Activated naive CD8-positive, alpha-beta T cell treated with anti-CD3 and anti-CD28 coated beads, Interleukin-2, amount 50 U/mL, for 24 hours (primary cell): Measurements from ENCODE around the gene PIP5KL1.
"Not testable (repeated sequence)": the region's sequence is repeated elsewhere in the genome, so short reads cannot be mapped to it uniquely, and the experiment has no call there.

Experiments
- ATAC-seq: fragments of 150-1000 bp; cut with Tn5 transposase; one replicate; pipeline ENCODE4 v1.10.0; 2021
- DNase-seq: peaks from one replicate; pipeline ENCODE4 v3.0.0; 2021
- H3K27ac Mint-ChIP-seq: one replicate; pipeline ENCODE4 v1.8.0; 2021; ENCODE audit warnings: mild to moderate bottlenecking, mixed read lengths
- H3K27me3 Mint-ChIP-seq: one replicate; pipeline ENCODE4 v1.8.0; 2021; ENCODE audit warnings: mixed read lengths
- H3K36me3 Mint-ChIP-seq: one replicate; pipeline ENCODE4 v1.8.0; 2021; ENCODE audit warnings: low read depth, mixed read lengths
- H3K4me1 Mint-ChIP-seq: one replicate; pipeline ENCODE4 v1.8.0; 2021; ENCODE audit warnings: mixed read lengths
- H3K4me3 Mint-ChIP-seq: one replicate; pipeline ENCODE4 v1.8.0; 2021; ENCODE audit warnings: mild to moderate bottlenecking, moderate library complexity, mixed read lengths
- H3K9me3 Mint-ChIP-seq: one replicate; pipeline ENCODE4 v1.8.0; 2021; ENCODE audit warnings: mixed read lengths

PIP5KL1 gene

DNA sequence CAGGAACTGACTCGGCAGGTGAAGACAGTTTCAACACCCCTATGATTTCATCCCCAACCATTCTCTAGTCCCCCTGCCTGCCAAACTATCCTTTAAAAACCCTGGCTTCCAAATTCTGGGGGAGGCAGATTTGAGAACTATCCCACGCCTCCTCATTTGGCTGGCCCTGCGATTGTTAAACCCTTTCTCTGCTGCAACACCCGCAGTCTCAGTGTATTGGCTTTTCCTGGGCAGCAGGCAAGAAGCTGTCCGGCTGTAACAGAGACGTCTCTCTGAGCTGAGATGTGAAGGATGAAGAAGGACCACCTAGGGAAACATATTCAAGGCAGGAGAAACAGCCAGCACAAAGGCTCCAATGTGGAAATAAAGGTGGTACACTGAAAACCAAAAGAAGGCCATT lies 37.7 kb downstream of the PIP5KL1 start:
- Mint-ChIP-seq H3K27ac (no peak overlapping the region), H3K36me3 (peaks cover 67% of the 10 kb centered on the region), H3K4me3 (no peak overlapping the region), H3K9me3 (peaks cover 4% of the 10 kb centered on the region), H3K27me3 (no peaks in the 10 kb centered on the region), H3K4me1 (peaks cover 10% of the 10 kb centered on the region)
- no peak for ATAC-seq
- no peak for DNase-seq

- Mint-ChIP-seq H3K27ac (no peak overlapping the region), H3K36me3 (peaks cover 61% of the 10 kb centered on the region), H3K4me1 (peaks cover 9% of the 10 kb centered on the region), H3K4me3 (no peak overlapping the region), H3K27me3 (no peaks in the 10 kb centered on the region), H3K9me3 (peaks cover 4% of the 10 kb centered on the region)
- ATAC-seq (no peak), DNase-seq (no peak)
Measured at GRCh38 chr9:127890053-127890452, 40.5 kb downstream of the PIP5KL1 start.

DNA sequence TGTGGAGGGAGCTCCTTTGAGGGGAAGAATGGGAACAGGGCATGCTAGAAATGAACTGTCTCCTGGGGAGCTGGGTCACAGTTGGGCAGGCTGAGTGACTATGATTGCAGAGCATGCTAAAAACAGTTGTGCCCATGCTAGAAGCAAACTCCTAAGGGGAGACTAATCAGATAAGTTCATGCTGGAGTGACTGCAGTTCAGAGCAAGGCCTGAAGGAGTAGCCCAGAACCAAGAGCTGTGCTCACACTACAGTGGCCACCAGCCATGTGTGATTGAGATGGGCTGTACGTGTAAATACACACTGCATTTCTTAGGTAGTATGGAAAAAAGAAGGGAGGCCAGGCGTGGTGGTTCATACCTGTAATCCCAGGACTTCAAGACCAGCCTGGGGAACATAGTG lies 42.8 kb downstream of the PIP5KL1 start:
- ATAC-seq (no peak), DNase-seq (no peak)
- H3K9me3 Mint-ChIP-seq = no peaks in the 10 kb centered on the region
- H3K27ac Mint-ChIP-seq = no peak overlapping the region
- peaks cover 48% of the 10 kb centered on the region for H3K36me3 Mint-ChIP-seq
- peaks cover 4% of the 10 kb centered on the region for H3K4me1 Mint-ChIP-seq
- no peak overlapping the region for H3K4me3 Mint-ChIP-seq
- no peaks in the 10 kb centered on the region for H3K27me3 Mint-ChIP-seq

DNA sequence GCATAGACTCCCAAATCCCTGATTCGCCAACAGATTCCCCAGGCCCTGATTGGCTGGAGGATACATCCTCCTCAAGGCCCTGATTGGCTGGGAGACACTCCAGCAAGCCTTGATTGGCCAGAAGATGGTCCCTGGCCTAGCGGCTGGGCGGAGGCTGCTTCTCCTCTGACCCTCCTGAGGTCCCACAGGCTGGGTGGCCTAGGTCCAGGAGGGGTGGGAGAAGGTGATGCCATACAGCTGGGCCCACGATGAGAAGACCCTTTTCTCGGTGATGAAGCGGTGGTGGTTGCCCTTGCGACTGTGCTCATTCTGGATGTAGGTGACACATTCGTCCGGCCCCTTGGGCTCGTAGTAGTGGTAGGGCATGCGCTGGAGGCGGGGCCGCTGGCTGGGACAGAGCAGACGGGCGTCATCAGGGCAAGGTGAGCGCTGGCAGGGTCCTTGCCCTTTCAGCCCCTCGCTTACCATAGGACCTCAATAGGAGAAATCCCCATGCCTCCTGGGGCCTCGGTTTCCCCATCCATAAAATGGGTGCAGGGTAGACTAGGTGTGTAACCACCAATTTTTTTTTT lies 44.1 kb downstream of the PIP5KL1 start:
- DNase-seq (no peak), ATAC-seq (no peak)
- Mint-ChIP-seq H3K4me1 (peaks cover 4% of the 10 kb centered on the region), H3K27ac (no peak overlapping the region), H3K9me3 (no peaks in the 10 kb centered on the region), H3K4me3 (no peak overlapping the region), H3K36me3 (peaks cover 42% of the 10 kb centered on the region), H3K27me3 (no peaks in the 10 kb centered on the region)

DNA sequence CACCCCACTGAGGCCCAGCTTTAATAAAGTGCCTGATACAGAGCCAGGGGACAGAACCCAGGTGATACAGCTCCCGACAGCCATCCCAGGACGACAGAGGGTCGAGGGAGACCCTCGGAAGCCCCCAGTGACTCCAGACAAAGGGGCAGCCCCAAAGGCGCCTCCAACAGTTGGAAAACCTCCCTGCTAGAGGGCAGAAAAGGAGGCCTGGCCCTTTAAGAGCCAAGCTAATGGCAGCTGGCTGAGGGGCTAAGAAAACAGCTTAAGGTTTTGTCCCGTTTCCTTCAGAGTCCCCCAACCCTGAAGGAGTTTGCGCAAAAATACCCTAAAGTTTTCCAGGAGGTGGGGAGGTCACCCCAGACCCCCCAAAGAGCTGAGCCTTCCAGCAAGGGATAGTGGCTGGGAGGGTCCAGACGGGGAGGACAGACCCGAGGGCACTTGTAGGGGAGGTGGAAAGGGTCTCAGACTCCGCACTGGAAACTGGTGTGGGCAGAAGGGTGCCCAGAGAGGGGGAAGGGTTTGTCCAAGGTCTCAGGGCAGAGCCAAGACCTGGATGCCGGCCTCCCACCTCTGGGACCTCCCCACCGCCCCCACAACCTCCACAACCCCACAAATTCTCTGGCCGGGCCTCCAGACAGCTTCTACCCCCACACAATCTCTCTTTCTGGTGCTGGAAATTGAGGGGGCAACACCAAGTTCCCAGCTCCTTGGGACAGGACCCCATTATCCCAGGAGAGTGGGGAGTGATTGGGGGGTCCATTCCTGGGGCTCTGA lies 44.9 kb downstream of the PIP5KL1 start:
- H3K4me3 Mint-ChIP-seq = no peak overlapping the region
- ATAC-seq (no peak), DNase-seq (no peak)
- no peaks in the 10 kb centered on the region for H3K9me3 Mint-ChIP-seq
- no peaks in the 10 kb centered on the region for H3K27me3 Mint-ChIP-seq
- H3K27ac Mint-ChIP-seq = no peak overlapping the region
- H3K36me3 Mint-ChIP-seq = peaks cover 35% of the 10 kb centered on the region
- peaks cover 4% of the 10 kb centered on the region for H3K4me1 Mint-ChIP-seq

DNA sequence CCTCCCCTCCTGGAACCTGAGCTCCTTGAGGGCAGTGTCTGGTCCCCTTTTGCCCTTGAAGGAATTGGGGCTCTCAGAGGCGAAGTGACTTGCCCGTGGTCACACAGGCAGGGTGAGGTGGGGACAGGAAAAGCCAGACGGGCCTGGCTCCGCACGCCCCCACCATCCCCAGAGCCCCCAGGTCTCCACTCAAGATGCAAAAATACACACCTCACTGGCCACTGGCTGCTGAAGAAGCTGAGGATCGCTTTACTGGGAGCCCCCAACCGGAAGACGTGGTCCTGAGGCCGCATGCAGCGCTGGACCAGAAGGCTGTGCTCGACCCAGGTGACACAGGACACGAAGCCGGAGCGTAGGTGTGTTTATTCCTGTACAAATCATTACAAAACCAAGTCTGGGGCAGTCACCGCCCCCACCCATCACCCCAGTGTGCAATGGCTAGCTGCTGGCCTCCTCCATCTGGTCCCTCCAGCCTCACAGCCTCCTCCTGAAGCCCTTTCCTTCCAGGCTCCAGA lies 45.5 kb downstream of the PIP5KL1 start:
- Mint-ChIP-seq H3K27ac (no peak overlapping the region), H3K36me3 (peaks cover 31% of the 10 kb centered on the region), H3K9me3 (no peaks in the 10 kb centered on the region)

DNA sequence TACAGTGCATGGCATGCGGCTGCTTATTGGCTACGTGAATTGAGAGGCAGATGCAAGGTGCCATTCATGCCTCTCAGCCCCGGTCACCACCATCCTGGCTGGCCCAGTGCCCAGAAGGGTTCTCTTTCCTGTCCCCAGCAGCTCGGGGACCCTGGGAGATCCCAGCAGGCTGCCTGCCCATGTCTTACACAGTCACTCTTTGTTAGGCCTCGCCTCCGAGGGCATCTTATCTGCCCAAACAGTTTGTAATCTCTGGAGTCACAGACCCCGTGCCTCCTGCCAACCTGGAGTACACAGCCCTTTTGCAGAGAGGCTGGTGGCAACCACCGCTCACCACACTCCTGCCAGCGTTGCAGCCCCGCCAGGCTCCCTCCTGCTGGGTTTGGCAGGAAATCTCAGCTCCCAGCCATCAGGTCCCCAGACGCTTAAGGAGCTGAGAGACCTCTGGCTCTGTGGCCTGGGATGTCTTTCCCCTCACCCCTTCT lies 46.1 kb downstream of the PIP5KL1 start:
- Mint-ChIP-seq H3K4me1 (peaks cover 4% of the 10 kb centered on the region), H3K4me3 (no peak overlapping the region), H3K9me3 (no peaks in the 10 kb centered on the region), H3K27me3 (no peaks in the 10 kb centered on the region), H3K36me3 (peaks cover 29% of the 10 kb centered on the region), H3K27ac (no peak overlapping the region)
- ATAC-seq (peak; percentile 6), DNase-seq (no peak)

More for the DNA sequence above, 45.5 kb downstream of the PIP5KL1 start:
- Mint-ChIP-seq H3K4me1 (peaks cover 4% of the 10 kb centered on the region), H3K27me3 (no peaks in the 10 kb centered on the region), H3K4me3 (no peak overlapping the region)
- ATAC-seq (no peak), DNase-seq (no peak)

DNA sequence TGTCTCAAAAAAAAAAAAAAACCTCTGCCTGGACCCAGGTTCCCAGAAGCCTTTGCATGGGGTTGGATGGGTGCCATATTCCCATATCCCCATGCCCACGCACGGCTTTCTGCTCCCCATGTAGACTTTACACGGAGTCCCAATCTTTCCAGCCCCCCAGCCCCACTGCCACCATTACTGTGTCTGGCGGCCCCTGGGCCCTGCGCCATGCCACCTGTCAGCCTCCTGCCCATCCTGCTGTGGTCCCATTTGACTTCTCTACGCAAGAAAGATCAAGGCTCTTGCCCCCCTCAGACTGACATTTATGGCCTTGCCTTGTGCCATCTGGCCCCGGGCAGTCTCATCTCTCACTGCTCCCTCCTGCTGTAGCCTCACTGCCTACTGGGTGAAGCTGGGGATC lies 46.6 kb downstream of the PIP5KL1 start:
- H3K4me3 Mint-ChIP-seq = no peak overlapping the region
- H3K27ac Mint-ChIP-seq = no peak overlapping the region
- peaks cover 31% of the 10 kb centered on the region for H3K36me3 Mint-ChIP-seq
- H3K9me3 Mint-ChIP-seq = no peaks in the 10 kb centered on the region
- peaks cover 4% of the 10 kb centered on the region for H3K4me1 Mint-ChIP-seq
- ATAC-seq = no peak
- H3K27me3 Mint-ChIP-seq = no peaks in the 10 kb centered on the region
- DNase-seq = no peak

DNA sequence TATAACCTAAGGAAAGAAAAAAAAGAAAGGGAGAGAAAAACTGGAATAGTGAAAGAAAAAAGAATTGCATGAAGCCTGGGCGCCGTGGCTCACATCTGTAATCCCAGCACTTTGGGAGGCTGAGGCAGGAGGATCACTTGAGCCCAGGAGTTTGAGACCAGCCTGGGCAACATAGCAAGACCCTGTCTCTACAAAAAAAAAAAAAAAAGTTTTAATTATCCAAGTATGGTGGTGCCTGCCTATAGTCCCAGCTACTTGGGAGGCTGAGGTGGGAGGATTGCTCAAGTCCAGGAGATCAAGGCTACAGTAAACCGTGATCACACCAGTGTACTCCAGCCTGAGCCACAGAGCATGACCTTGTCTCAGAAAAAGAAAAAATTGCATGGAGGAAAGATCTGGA lies 48.9 kb downstream of the PIP5KL1 start:
- not testable (repeated sequence) for DNase-seq, H3K27ac Mint-ChIP-seq, H3K4me3 Mint-ChIP-seq, ATAC-seq, H3K27me3 Mint-ChIP-seq, H3K9me3 Mint-ChIP-seq
- Mint-ChIP-seq H3K36me3 (peaks cover 18% of the 10 kb centered on the region), H3K4me1 (peaks cover 11% of the 10 kb centered on the region)

DNA sequence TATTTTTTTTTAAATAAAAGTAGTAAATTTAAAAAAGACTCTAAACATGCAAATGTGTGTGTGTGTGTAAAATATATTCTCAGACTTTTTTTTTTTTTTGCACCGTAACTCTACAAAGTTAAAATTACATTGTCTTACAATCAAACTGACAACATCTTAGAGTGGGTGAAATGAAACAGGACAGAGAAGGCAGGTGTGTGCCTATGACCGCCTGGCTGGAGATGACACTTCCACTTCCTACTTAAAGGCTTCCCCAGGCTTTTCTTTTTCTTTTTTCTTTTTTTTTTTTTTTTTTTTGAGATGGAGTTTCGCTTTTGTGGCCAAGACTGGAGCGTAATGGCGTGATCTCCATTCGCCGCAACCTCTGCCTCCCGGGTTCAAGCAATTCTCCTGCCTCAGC lies 50.4 kb downstream of the PIP5KL1 start:
- peaks cover 7% of the 10 kb centered on the region for H3K4me1 Mint-ChIP-seq
- H3K4me3 Mint-ChIP-seq = no peak overlapping the region
- no peak overlapping the region for H3K27ac Mint-ChIP-seq
- H3K9me3 Mint-ChIP-seq = no peaks in the 10 kb centered on the region
- DNase-seq = no peak
- peaks cover 11% of the 10 kb centered on the region for H3K36me3 Mint-ChIP-seq
- ATAC-seq = no peak
- peaks cover 5% of the 10 kb centered on the region for H3K27me3 Mint-ChIP-seq

DNA sequence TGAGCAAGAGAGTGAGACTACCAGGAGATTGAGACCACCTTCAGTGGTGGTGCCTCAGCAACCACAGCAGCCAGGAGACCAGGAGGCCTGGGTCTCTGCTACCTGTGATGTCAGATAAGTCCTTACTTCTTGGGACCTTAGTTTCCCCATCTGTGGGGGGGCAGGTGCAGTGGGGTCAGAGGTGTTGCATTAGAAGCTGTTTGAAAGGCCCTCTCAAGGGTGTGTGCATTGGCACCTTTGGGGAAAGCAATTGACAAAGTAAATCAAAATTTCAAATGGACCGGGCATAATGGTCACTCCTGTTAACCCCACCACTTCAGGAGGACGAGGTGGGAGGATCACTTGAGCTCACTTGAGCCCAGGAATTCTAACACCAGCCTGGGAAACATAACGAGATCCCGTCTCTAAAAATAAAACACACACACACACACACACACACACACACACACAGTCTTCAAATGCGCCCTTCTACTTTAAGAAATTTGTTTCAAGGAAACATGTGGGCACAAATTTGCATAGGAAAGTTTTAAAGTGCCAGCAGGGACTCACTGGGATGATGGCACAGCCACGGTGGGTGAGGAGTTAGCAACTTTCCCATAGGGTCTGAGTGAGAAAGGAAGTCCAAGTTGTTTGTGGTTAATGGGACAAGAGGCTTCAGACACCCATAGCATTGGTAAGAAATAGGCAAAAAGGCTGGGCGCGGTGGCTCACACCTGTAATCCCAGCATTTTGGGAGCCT lies 51.8 kb downstream of the PIP5KL1 start:
- ATAC-seq (no peak), DNase-seq (no peak)
- Mint-ChIP-seq H3K36me3 (peaks cover 2% of the 10 kb centered on the region), H3K9me3 (no peaks in the 10 kb centered on the region), H3K27ac (no peak overlapping the region), H3K4me3 (no peak overlapping the region), H3K27me3 (peaks cover 5% of the 10 kb centered on the region), H3K4me1 (peaks cover 7% of the 10 kb centered on the region)

GRCh38 chr9:127878001-127878651 lies 52.5 kb downstream of the PIP5KL1 start:
- DNase-seq (no peak), ATAC-seq (no peak)
- H3K4me3 Mint-ChIP-seq = no peak overlapping the region
- peaks cover 2% of the 10 kb centered on the region for H3K36me3 Mint-ChIP-seq
- H3K9me3 Mint-ChIP-seq = no peaks in the 10 kb centered on the region
- H3K4me1 Mint-ChIP-seq = peaks cover 7% of the 10 kb centered on the region
- H3K27ac Mint-ChIP-seq = no peak overlapping the region
- peaks cover 5% of the 10 kb centered on the region for H3K27me3 Mint-ChIP-seq

- Mint-ChIP-seq H3K27ac (no peak within 1 kb of the TSS), H3K27me3 (peaks cover 5% of the 10 kb centered on the region), H3K4me1 (peaks cover 7% of the 10 kb centered on the region), H3K36me3 (peaks cover 2% of the 10 kb centered on the region), H3K4me3 (no peak within 1 kb of the TSS), H3K9me3 (no peaks in the 10 kb centered on the region)
- ATAC-seq (no peak), DNase-seq (no peak)
Measured at GRCh38 chr9:127877566-127877998, 53.0 kb downstream of the PIP5KL1 start, which contains the start of gene AK1. AK1 (minus strand) TSS chr9:127877675; CDS start chr9:127874617, 3,058 bp downstream.
